Endodermal cell (in vitro differentiated cells): Measurements from ENCODE around the gene LAMA4. TPM values are rescaled to one million over a fixed set of nuclear protein-coding genes. Genes with fewer than 3 reads are reported as not detected.

Experiments used
- DNase-seq: peaks from one replicate; pipeline ENCODE4 v3.0.0-alpha.2; 2017
- H3K27ac ChIP-seq: 2 replicates; pipeline ENCODE4 v1.5.1; 2013; ENCODE audit warnings: mild to moderate bottlenecking, low read depth, low read length, moderate library complexity
- H3K27me3 ChIP-seq: 2 replicates; pipeline ENCODE4 v1.6.1; 2013; ENCODE audit warnings: mild to moderate bottlenecking, low read length, moderate library complexity; ENCODE audit not compliant: insufficient read depth, control insufficient read depth, poor library complexity, severe bottlenecking
- H3K36me3 ChIP-seq: 2 replicates; pipeline ENCODE4 v1.7.0; 2013; ENCODE audit warnings: mild to moderate bottlenecking, low read length, moderate library complexity; ENCODE audit not compliant: control insufficient read depth, insufficient read depth
- H3K4me1 ChIP-seq: one replicate; pipeline ENCODE4 v1.7.0; 2013; ENCODE audit warnings: low read length; ENCODE audit not compliant: control insufficient read depth, insufficient read depth
- H3K4me3 ChIP-seq: 2 replicates; pipeline ENCODE4 v1.5.1; 2013; ENCODE audit warnings: mild to moderate bottlenecking, low read length, moderate library complexity
- H3K9ac ChIP-seq: 2 replicates; pipeline ENCODE4 v1.6.1; 2013; ENCODE audit warnings: mild to moderate bottlenecking, low read length, moderate library complexity; ENCODE audit not compliant: poor library complexity, severe bottlenecking; ENCODE audit errors: extremely low read depth
- H3K9me3 ChIP-seq: 2 replicates; pipeline ENCODE4 v1.6.1; 2013; ENCODE audit warnings: mild to moderate bottlenecking, low read length, moderate library complexity; ENCODE audit not compliant: control insufficient read depth
- H3K27ac Mint-ChIP-seq: 2 replicates; pipeline ENCODE4 v1.8.0; 2020; ENCODE audit warnings: mixed read lengths
- H3K27me3 Mint-ChIP-seq: 2 replicates; pipeline ENCODE4 v1.8.0; 2021; ENCODE audit warnings: mild to moderate bottlenecking, mixed read lengths; ENCODE audit not compliant: insufficient read depth
- H3K36me3 Mint-ChIP-seq: 2 replicates; pipeline ENCODE4 v1.8.0; 2020; ENCODE audit warnings: low read depth, mixed read lengths
- H3K4me1 Mint-ChIP-seq: 2 replicates; pipeline ENCODE4 v1.8.0; 2020; ENCODE audit warnings: mixed read lengths
- H3K4me3 Mint-ChIP-seq: 2 replicates; pipeline ENCODE4 v1.8.0; 2020; ENCODE audit warnings: mild to moderate bottlenecking, moderate library complexity, mixed read lengths
- H3K9me3 Mint-ChIP-seq: 2 replicates; pipeline ENCODE4 v1.8.0; 2020; ENCODE audit warnings: mild to moderate bottlenecking, mixed read lengths
- CTCF ChIP-seq: fragments of 200-600 bp; sonication (generic); conservative IDR thresholded peaks from 2 replicates; pipeline ENCODE4 v1.5.0; 2021; ENCODE audit warnings: antibody characterized with exemption, mild to moderate bottlenecking
- WGBS, 2 experiments: methylation state at CpG; one replicate each; pipeline versions ENCODE4 v1.1.5 to v1.1.7; 2013; ENCODE audit warnings: missing lambda C conversion rate in 2 of 2, mixed read lengths in 1 of 2; ENCODE audit not compliant: insufficient coverage in 1 of 2, insufficient read length in 1 of 2; 5-methylcytosine and 5-hydroxymethylcytosine counted together
- total RNA-seq, 2 donors: library from RNA; stranded (reverse); fragmentation: NEBNext Ultra II Directional in 1 of 2; extraction: Animal tissue kit (Norgen Biotek cat#: 25700) in 1 of 2; gene quantifications; 2 replicates in 1 of 2; 3 replicates in 1 of 2; pipeline ENCODE4 v1.2.1, GENCODE V29; 2021

LAMA4 gene
- total RNA-seq, 2 donors from 2014 or later, result 0.24 to 3.7 TPM

GRCh38 chr6:112209131-112209530 lies 45.2 kb downstream of the LAMA4 start:
- no peaks in the 10 kb centered on the region for H3K36me3 Mint-ChIP-seq
- no peak overlapping the region for H3K4me3 Mint-ChIP-seq
- H3K27me3 Mint-ChIP-seq, result peaks cover 3% of the 10 kb centered on the region
- WGBS, 2 experiments, result 82 to 93% methylated on average over 2 of the region's 2 CpGs
- H3K9me3 ChIP-seq, result peaks cover 4% of the 10 kb centered on the region
- no peaks in the 10 kb centered on the region for H3K27me3 ChIP-seq
- no peaks in the 10 kb centered on the region for H3K4me1 Mint-ChIP-seq
- peak overlapping the region; percentile 40 for H3K27ac ChIP-seq
- no peaks in the 10 kb centered on the region for H3K9me3 Mint-ChIP-seq
- no peak for DNase-seq
- no peak overlapping the region for H3K9ac ChIP-seq
- H3K27ac Mint-ChIP-seq, result no peak overlapping the region
- no peak for TF ChIP-seq CTCF
- no peaks in the 10 kb centered on the region for H3K4me1 ChIP-seq
- no peak overlapping the region for H3K4me3 ChIP-seq
- no peaks in the 10 kb centered on the region for H3K36me3 ChIP-seq

- no peaks in the 10 kb centered on the region for H3K9me3 Mint-ChIP-seq
- H3K27me3 Mint-ChIP-seq, result peaks cover 3% of the 10 kb centered on the region
- Histone ChIP-seq H3K27me3 (no peaks in the 10 kb centered on the region), H3K9ac (no peak overlapping the region), H3K4me3 (no peak overlapping the region), H3K4me1 (no peaks in the 10 kb centered on the region), H3K27ac (no peak overlapping the region), H3K36me3 (no peaks in the 10 kb centered on the region), H3K9me3 (peaks cover 4% of the 10 kb centered on the region)
- no peak for TF ChIP-seq CTCF
- 74% methylated on average over 2 of the region's 2 CpGs; no CpG with 5 or more reads in 1 of the 2 experiments for WGBS, 2 experiments
- no peak overlapping the region for H3K27ac Mint-ChIP-seq
- no peaks in the 10 kb centered on the region for H3K36me3 Mint-ChIP-seq
- H3K4me1 Mint-ChIP-seq, result peaks cover 11% of the 10 kb centered on the region
- no peak for DNase-seq
- H3K4me3 Mint-ChIP-seq, result no peak overlapping the region
Measured at GRCh38 chr6:112207776-112208175, 46.6 kb downstream of the LAMA4 start.

- DNase-seq, result no peak
- H3K36me3 ChIP-seq, result no peaks in the 10 kb centered on the region
- Mint-ChIP-seq H3K27me3 (peaks cover 5% of the 10 kb centered on the region), H3K4me1 (peaks cover 13% of the 10 kb centered on the region), H3K4me3 (no peak overlapping the region), H3K27ac (no peak overlapping the region), H3K9me3 (no peaks in the 10 kb centered on the region), H3K36me3 (no peaks in the 10 kb centered on the region)
- no peak for TF ChIP-seq CTCF
- H3K27ac ChIP-seq, result peak overlapping the region; percentile 4
- H3K4me3 ChIP-seq, result no peak overlapping the region
- WGBS, 2 experiments, result 86 to 96% methylated on average over 2 to 4 of the region's 4 CpGs
- H3K9me3 ChIP-seq, result peaks cover 4% of the 10 kb centered on the region
- no peaks in the 10 kb centered on the region for H3K4me1 ChIP-seq
- no peaks in the 10 kb centered on the region for H3K27me3 ChIP-seq
- H3K9ac ChIP-seq, result no peak overlapping the region
Measured at GRCh38 chr6:112207131-112207530, 47.2 kb downstream of the LAMA4 start.
